ELF-1 (cell line): ENCODE results near the gene PLEKHM2.
A peak's percentile ranks its signal among the peaks of the same experiment; 100 is the strongest.

Experiments
- DNase-seq: peaks from one replicate; pipeline ENCODE4 v3.0.0-alpha.2; 2016; ENCODE audit warnings: low read depth, low spot score

PLEKHM2 gene

DNA sequence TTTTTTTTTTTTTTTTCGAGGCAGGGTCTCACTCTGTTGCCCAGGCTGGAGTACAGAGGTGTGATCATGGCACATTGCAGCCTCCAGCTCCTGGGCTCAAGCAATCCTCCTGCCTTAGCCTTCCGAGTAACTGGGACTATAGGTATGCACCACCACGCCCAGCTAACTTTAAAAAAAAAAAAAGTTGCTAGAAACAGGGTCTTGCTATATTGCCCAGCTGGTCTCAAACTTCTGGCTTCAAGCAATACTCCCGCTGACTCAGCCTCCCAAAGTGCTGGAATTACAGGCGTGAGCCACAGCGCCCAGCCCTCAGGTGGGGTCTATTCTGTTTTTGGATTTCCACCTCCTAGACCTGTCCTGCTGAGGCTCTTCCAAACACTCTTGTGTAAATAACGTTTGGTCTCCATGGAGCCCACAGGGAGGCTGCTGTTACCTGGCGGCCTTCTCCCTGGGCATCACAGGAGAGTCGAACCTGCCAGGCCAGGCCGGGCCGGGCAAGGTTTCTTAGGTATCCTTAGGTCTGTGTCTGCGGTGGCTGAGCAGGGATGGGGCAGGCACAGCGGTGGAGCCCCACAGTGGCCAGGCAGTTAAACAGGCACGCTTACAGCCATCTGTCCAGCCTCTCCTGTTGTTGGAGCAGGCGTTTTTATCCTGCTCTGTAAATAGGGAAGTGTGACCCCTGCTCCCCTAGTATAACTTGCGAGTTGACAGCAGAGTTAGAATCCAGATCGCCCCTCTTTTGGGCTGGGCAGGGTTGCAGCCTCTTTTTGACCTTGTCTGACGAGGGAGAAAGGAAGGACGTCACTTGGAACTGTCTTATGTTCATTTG is 18.8 kb downstream of the PLEKHM2 start:
- DNase-seq = peak; percentile 55

DNA sequence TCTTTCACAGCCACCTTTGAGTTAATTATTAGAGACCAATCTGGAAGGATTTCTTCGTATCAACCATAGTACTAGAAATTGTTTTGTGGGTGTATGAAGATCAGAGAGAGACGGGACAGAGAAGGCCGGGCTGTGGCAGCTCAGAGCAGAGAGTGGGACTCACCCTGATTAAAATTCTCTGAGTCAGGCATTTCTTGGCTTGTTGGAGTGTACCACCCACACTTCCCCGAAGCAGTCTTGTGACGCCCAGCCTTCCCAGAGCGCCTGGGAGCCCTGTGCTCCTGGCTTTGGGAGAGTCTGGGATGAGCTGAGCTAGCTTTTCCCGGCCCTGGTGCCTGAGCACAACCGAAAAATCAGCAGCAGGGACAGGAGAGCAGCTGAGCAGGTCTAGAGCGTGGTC is 19.4 kb downstream of the PLEKHM2 start:
- DNase-seq = peak; percentile 54

DNA sequence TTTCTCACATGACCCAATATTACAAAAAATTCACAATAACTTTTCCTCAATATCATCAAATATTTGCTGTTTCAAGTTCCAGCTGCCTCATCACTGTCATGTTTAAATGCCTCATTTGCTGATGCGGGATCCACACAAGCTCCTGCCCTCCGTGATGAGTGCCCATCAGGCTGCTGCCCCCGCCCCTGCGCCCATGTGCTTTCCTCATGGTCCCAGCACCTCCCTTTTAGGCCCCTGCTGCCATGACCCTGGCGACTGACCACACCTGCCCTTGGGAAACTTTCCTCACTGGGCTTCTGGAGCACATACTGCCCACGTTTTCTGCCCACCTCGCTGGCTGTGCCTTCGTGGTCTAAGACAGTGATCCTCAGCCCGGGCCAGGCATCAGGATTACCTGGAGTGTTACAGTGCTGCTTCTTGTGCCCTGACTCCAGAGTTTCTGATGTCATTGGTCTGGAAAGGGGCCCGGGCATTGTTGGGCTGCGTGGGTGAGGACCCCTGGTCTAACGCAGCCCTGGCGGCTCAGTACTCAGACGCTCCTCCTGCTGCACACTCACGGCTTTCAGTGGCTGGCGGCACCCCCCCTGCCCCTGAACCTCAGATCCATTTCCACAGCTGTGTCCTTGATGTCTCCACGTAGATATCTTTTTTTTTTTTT is 20.5 kb downstream of the PLEKHM2 start:
- DNase-seq = no peak

DNA sequence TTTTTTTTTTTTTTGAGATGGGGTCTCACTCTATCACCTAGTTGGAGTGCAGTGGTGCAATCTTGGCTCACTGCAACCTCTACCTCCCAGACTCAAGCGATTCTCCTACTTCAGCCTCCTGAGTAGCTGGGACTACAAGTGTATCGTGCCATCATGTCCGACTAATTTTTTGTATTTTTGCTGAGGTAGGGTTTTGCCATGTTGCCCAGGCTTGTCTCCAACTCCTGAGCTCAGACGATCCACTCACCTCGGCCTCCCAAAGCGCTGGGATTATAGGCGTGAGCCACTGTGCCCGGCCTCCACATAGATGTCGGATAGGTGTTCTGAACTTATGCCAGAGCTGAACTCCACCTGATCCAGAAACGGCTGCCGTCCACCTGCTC is 21.1 kb downstream of the PLEKHM2 start:
- no peak for DNase-seq

DNA sequence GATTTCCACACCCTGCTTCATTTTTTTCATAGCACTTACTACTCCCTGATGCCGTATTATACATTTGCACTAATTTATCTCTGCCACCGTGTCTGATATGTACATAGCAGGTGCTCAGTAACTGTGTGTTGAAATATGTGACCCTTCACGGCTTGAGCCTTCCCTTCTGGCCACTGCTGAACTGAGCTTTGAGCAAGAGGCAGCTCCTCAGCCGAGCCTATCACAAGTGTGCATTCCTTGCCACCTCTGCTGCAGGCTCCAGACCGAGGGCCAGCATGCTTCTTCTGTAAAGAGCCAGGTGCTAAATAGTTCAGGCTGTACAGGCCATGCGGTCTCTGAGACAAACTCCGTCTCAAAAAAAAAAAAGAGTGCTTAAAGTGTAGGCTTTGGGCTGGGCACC is 22.6 kb downstream of the PLEKHM2 start:
- no peak for DNase-seq

DNA sequence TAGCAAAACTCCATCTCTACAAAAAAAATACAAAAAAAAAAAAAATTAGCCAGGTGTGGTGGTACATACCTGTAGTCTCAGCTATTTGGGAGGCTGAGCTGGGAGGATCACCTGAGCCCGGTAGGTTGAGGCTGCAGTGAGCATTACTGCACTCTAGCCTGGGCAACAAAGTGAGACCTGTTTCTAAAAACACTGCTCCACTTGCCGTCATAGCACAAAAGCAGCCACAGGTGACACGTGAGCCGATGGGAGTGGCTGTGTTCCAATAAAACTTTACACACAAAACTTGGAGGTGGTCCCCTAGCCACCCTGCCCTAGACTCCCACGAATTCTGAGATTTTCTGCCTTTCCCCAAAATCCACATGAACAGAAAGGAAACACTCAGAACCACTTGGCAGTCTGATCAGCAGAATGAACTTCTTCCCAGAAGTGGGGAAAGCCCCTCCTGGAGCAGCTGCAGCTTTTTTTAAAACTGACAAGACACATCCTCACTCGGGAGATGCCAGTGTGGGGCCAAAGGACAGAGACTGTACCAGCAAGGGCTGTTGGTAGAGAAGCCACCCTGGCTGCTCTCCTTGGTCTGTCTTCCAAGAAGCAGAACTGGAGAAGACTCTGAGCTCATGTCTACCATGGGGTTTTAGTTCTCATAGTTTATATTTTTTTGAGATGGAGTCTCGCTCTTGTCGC is 23.3 kb downstream of the PLEKHM2 start:
- DNase-seq = no peak

DNA sequence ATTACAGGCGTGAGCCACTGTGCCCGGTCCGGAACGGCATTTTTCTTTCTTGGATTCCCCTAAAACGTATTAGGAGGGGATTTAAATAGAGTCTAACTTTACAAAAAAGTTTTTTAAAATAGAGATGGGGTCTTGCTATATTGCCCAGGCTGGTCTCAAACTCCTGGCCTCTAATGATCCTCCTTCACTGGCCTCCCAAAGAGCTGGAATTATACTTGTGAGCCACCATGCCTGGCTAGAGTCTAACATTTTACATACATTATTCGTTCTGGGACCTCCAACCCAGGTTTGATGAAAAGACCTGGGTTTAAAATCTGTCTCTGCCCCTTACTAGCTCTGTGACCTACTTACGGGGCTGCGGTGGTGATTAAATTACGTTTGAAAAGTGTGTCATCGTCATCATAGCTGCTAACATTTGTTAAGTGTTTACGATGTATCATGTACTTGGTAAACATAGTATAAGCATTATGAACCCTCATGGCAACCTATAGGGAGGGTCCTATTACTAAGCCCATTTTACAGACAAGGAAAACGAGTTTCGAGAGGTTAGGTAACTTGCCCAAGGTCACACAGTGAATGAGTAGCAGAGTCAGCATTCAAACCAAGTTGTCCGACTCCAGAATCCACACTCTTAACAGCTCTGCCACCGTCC is 24.5 kb downstream of the PLEKHM2 start:
- no peak for DNase-seq

DNA sequence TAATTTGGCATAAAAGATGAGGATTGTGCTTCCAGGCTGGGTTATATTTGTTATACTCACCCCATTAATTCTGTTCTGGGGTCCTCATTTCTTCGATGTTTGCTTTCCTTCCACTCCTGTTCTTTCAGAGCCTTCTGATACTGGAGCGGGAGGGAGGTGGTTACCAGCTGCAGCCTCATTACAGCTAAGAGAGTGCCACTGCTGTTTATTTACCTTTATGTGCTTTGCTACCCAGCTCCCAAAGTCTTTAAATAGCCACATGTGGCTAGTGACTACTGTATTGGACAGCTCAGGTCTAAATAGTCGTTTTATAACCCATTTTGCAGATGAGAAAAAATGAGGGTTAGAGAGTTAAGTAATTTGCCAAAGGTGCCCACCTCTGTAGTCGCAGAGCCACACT is 25.1 kb downstream of the PLEKHM2 start:
- DNase-seq = no peak

DNA sequence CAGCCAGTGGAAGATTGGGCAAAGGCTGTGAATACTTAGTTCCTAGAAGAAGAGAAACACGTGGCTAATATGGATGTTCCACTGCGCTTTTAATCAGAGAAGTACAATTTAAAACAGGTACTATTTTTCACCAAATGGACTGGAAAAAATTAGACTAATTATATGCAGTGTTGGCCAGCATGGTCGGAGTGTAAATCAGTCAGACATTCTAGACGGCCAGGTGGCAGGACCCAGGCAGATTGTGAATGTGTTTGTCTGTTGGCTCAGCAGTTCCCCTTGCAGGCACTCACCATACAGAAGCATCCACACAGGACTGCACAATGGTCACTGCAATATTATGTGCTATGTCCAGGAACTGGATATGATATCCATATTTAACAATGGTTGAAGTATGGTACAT is 28.0 kb downstream of the PLEKHM2 start:
- no peak for DNase-seq

DNA sequence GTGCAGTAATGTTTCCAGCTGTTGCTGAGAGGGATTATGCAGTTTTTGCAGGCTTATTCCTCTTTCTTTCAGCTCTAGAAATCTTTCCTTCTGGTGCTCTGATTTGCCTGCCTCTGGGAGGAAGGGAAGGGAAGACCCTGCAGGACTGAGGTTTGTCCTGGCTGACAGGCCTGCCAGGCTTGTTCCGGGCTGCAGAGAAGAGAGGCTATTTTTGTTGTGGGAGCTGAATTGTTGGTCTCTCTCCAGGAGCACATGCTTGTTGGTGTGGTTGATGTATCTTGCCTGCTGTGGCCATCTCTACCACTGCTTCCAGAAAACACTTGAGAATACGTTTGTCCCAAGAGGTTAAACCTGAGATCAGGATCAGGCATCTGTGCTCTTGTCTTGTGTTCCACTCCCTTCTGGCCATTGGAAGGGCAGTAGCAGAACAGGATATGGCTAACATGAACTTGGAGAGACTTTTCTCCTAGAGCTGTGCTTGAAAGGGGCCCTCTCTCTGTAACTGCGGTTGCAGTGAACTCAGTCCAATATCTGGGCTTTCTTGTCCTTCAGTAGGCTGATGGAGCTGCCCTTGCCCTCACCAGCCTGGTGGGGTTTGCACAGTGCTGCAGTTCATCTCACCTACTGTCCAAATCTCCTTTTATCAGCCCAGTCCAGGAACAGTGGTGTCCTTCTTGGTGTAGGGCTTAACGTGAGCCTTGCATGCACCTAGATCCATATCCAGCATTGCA is 30.5 kb downstream of the PLEKHM2 start:
- DNase-seq = no peak

DNA sequence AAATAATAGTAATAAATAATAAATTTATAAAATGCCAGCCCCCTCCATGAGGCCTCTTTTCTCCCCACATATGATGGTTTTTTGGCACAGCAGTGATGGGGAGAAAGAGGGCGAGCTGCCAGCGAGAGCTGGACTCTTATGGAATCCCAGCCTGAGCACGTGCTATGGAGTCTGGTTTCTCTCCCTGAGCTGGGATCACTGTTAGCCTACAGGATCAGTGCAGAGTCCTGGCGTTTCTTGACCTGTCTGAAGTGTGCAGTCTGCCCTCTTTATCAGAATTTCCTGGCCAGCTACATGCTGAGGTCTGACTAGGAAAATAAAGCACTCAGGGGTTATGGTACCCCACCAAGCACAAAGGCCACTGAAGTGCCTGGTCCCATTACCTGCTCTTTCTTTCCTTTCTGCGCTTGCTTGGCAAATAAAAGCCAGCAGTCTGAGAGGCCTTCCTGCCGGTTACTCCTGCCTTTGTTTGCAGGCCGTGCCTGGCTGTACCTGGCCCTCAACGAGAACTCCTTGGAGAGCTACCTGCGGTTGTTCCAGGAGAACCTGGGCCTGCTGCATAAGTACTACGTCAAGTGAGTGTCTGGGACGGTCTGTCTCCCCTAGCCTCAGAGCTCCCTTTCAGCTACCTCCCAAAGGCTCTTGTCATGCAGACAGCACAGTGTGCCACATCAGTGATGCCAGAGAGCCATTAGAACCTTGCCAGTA is 33.5 kb downstream of the PLEKHM2 start:
- no peak for DNase-seq

DNA sequence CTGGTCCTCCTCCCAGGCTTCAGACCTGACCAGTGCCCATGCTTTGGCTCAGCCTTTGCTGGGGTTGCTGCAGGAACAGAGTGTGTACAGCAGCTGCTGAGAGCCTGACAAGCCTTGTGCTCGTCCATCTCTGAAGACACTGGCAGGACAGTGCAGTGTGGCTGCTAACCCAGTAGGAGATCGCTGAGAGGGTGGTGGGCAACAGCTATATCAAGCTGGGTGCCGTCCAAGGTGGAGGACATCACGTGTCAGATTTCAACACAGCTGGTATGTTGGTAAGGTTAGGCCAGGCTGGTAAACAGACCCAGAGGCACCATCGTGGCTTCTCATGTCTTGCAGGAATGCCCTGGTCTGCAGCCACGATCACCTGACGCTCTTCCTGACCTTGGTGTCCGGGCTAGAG is 34.1 kb downstream of the PLEKHM2 start:
- no peak for DNase-seq

DNA sequence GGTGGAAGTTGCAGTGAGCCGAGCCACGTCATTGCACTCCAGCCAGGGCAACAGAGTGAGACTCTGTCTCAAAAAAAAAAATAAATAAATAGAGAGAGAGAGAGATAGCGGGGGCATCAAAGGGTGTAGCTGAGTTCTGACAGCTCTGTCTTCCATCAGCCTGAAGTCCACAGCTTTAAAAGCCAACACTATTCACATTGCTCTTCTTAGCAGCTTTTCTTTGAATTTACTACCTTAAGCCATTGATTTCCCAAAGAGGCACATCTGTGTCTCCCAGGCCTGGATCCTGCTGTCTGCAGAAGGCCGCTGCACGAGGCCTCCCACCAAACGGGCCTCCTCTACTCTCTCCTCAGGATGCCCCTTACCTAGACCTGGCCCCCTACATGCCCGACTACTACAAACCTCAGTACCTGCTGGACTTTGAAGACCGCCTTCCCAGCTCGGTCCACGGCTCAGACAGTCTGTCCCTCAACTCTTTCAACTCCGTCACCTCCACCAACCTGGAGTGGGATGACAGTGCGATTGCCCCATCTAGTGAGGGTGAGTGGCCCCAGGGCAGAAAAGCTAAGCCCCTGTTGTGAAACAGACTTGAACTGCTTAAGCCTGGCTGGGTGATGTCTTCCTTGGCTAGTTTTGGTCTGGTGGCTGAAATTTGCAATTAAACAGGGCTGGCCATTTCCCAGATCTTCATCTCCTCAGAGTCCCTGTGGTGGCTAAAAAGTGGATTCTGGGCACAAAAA is 35.4 kb downstream of the PLEKHM2 start:
- peak; percentile 57 for DNase-seq

DNA sequence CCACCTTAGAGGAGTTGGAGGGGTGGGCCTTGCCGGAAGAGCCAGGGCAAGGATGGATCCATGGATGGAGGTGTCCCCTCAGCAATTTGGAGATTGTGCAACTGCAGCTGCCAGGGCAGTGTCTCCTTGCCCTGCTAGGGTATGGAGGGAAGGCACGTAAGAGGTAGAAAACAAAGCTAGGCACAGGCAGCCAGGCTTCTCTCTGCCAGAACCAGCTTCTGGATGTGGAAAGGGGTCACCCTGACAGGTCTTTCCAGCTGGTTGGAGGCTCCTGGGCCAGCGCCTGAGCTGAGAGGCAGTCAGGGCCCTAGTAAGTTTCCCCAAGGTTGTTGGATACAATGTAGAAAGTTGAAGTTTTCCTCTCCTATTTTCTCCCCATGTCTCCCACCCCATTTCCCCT is 36.7 kb downstream of the PLEKHM2 start:
- no peak for DNase-seq

DNA sequence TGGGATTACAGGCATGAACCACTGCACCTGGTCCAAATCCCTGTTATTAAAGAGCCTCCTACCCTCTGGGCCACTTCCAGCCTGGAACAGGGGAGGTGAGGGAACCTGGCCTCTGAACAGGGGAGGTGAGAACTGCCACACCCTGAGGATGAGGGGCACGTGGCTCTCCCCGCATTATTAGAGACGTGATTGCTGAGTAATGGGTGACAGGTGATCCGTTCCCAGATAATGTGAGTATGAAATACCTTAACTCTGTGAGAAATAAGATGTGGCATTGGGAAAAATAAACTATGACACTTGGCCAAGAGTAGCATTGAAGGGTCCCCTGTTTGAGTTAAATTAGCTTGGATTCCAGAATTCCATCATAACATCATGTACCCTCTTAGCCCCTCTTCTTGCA is 38.3 kb downstream of the PLEKHM2 start:
- DNase-seq = no peak

DNA sequence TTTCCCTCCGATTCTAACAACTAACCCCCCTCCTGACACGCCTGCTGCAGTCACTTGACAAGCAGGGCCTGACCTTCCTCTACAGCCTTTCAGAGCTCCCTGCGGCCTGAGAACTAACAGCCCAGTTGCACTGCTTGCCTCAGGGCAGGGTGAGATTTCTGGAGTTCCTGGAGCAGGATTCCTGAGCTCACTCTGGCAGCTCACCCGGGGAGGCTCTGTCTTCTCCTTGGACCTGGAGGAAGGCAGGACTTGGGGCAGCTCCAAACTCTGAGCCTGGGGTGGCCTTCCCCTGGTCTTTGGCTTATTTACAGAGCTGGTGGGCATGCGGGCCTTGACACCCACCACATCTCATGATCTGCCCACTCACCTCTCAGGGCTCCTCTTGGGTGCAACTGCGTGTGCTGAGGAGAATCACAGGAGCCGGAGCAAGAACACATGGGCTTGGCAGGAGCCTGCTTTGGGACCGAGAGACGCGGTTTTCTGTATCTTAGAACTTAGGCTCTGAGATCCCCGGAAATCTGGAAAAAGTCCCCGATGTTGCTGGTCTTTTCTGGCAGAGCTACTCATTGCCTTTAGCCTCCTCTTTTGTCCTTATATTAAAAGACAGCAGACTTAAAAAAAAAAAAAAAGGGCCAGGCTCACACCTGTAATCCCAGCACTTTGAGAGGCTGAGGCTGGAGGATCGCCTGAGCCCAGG is 38.9 kb downstream of the PLEKHM2 start:
- peak; percentile 87 for DNase-seq

DNA sequence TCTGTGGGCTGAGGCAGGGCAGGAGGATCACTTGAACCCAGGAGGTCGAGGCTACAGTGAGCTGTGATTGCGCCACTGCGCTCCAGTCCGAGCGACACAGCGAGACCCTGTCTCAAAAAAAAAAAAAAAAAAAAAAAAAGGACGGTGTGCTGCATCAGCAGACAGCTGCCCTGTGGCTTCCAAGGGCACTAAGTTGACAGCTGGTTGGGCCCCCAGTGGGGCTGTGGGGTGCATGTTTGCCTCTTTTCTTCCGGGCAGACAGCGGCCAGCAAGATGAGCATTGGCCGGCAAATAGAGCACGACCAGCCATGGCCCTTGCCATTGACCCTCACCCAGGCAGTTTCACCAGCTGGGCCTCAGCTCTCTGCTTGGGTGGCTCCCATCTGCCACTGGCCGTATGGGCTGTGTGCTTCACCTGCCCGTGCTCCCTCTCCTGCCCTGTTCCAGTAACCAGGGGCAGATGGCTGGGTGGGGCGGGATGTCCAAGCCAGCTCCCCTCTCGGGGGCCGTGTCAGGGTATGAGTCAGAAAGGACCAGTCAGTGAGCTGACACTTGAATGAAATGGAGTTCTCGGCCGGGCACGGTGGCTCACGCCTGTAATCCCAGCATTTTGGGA is 39.6 kb downstream of the PLEKHM2 start:
- DNase-seq = no peak

DNA sequence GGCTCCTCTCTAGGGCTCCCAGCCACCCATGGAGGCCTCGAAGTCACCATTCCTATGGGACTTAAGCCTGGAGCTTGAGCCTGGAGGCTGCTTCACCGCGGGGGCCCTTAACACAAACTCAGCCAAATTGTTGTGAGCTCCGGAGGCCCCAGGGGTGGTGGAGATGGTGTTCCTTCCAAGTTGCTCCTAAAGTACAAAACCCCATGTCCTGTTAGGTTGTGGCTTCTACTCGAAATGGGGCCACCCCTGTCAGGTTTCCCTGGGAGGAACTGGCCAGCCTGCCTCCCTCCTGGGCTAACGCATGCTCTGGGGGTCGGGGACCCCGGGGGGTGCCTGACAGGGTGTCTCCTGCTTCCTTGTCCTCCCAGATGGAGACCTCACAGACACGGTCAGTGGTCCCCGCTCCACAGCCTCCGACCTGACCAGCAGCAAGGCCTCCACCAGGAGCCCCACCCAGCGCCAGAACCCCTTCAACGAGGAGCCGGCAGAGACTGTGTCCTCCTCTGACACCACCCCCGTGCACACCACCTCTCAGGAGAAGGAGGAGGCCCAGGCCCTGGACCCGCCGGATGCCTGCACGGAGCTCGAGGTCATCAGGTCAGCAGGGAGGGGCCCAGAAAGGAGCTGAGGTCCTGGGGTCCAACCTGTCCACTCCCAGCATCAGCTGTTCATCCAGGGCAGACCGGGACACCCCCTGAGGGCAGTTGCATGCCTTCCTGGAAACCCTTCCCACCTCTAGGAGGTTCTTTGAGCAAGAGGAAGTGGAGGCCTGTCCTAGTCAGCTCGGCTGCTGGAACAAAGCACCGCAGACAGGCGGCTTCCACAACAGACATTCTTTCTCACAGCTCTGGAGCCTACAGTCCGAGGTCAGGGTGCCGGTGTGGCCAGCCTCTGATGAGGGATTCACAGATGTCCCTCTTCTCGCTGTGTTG is 41.1 kb downstream of the PLEKHM2 start:
- peak; percentile 93 for DNase-seq
